HG02938 (cell line): ENCODE measurements around the gene NUP43.
"Not testable (repeated sequence)": the region's sequence is repeated elsewhere in the genome, so short reads cannot be mapped to it uniquely, and the experiment has no call there.

ENCODE experiments used
- ATAC-seq: cut with Tn5 transposase; IDR thresholded peaks from one replicate; pipeline ENCODE4 v1.9.1; 2021; ENCODE audit warnings: mild to moderate bottlenecking, moderate library complexity; ENCODE audit not compliant: unreplicated experiment

Gene NUP43

GRCh38 chr6:149749594-149750135, 3.3 kb upstream of the NUP43 start, which contains the start of gene PCMT1:
Gene PCMT1, plus strand, starts transcription at chr6:149749741. Its CDS starts 161 bp downstream, at chr6:149749902.
- ATAC-seq, result peak; percentile 72

GRCh38 chr6:149749082-149749593, 2.8 kb upstream of the NUP43 start:
- not testable (repeated sequence) for ATAC-seq

- ATAC-seq, result not testable (repeated sequence)
Observed at GRCh38 chr6:149745252-149745651, 1.1 kb downstream of the NUP43 start.

DNA sequence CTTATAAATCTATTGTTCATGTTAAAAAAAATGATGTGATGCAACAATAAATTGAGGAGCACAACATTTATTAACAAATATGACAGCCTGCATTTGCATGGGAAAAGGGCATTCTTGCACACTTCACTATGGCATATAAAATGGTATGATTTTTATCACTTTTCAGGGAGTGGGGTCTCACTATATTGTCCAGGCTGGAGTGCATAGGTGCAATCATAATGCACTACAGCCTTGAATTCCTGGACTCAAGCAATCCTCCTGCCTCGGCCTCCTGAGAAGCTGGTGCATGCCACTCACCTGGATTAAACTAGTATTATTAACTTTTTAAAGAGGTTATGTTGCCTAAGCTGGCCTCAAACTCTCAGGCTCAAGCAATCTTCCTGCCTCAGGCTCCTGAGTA, 11.4 kb downstream of the NUP43 start:
- no peak for ATAC-seq

- no peak for ATAC-seq
Observed at GRCh38 chr6:149733089-149733720, 13.1 kb downstream of the NUP43 start.

GRCh38 chr6:149729824-149730223, 16.5 kb downstream of the NUP43 start:
- no peak for ATAC-seq

GRCh38 chr6:149728499-149729234, 17.7 kb downstream of the NUP43 start:
- no peak for ATAC-seq

- no peak for ATAC-seq
Observed at GRCh38 chr6:149727793-149728498, 18.4 kb downstream of the NUP43 start.

GRCh38 chr6:149725785-149726184, 20.5 kb downstream of the NUP43 start:
- ATAC-seq, result no peak

DNA sequence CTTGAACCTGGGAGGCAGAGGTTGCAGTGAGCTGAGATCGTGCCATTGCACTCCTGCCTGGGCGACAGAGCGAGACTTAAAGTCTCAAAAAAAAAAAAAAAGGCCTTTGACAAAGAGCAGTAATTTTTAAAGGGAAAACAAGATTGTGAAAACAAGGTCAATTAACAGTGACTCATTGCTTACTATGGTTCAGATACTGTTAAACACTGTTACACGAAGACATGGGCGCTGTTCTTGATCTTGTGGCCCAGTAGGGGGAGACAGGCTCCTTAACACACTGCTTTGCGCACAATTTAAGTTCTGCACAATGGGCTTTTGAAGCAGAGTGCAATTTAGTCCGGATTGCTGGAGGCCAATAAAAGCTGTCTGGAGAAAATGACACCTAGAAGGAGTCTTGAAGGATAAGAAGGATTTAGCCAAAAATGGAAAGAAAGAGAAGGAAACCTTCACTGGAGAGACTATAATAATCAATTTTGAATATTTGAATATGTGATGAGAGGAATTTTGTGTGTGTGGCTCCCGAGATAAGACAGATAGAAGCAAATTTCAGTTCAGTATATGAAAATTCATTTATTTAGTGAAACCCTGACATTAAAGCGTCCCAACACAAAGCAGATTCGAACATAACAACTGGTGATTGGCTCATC, 22.4 kb downstream of the NUP43 start:
- ATAC-seq, result peak; percentile 64

DNA sequence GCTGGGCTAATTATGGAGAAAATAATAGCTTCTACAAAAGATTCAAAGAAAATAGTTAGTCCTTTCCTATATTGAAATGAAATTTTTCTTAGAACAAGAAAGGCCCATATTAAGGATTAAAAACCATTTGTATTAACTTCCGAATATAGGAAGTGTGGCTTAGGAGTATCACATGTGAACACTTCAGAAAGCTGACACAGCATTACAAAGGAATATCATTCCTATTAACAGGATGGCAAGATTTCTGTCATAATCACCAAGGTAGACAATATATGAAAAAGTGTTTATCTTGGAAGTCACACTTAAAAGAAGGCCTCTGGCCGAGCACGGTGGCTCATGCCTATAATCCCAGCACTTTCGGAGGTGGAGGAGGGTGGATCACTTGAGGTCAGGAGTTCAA, 23.1 kb downstream of the NUP43 start:
- no peak for ATAC-seq

GRCh38 chr6:149719531-149719930, 26.8 kb downstream of the NUP43 start:
- no peak for ATAC-seq

DNA sequence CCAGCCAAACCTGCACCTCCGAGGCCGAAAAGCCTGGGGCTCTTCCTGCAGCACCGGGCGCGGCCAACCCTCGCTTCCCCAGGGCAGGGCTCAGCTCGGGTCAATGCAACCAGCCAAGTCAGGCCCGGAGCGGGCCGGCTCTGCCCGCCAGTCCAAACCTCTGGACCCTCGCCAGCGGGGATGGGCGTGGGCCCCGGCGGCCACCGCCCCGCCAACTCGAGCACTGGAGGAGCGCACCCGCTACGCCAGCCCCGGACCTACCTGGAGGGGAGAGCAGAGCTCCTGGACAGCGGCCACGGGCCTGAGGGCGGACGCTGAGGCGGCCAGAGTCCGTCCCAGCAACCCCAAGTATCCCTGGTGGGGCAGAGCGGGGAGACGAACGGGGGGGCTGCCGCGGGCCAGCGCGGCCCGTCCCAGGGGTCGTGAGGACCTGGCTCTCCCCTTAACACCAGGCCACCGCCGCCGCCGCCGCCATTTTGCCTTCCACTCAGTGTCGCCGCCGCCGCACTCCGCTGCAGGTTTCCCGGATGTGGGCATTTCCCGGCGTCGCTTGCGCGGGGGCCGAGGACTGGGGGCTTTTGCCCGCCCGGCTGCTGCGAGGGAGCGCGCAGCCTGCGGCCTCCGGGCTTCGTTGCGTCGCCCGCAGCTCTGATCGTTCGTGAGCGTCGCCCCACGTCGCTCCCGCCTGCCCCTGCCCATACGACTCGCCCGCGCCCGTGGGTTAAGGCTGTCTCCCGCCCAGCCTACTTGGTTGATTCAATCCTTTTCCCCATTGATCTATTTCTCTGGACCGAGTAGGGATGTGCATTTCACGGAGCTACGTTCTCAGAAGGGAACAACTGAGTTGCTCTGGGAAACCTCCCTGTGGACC, 28.5 kb downstream of the NUP43 start, which contains the start of gene LATS1:
Gene LATS1, minus strand, starts transcription at position 514 of the 871 bp plus-strand sequence. CDS start 15,975 bp downstream, outside the sequence.
- ATAC-seq, result peak; percentile 78

DNA sequence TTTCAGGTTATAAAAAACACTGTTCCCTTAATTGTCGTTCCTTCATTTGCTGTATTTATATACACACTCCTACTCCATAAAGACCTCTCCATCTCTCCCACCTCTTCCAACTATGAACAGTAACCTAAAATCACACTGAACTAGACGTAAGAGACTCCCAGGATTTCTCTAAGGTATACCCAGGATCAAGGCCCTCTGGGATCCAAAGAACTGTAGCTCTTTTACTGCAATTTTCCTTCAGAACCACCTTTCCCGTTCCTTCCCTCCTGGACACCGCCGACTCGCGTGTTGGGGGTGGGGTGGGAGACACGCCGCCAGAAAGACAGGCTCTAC, 29.1 kb downstream of the NUP43 start:
- ATAC-seq, result no peak

DNA sequence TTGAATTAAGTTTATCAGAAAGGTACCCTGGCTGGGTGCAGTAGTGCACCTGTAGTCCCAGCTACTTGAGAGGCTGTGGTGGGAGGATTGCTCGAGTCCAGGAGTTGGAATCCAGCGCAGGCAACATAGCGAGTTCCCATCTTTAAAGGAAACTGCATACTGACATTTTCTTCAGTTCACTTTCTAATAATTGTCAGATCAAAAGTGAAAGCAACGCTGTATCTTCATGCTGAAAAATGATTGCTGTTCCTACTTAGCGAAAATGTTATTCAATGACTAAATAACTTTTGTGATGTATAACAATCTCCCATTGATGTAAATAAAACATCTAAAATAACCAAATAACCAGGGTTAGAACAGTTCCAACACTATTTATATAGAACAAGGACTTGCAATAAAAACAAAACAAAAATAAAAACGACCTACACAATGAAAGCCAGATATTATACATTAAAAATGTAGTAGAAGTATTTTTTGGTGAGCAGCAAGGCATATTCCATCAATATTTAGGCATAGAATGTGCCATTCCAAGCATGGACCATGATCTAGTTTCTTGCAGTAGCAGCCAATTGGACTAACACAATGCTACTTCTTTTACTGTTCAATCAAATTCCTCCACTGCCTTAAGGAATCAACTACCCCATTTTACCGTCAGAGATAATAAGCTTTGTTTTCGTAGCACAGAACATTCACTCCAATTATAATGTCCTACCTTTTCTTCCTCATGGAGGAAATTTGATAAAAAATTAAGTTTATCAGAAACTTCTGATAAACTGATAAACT, 30.0 kb downstream of the NUP43 start:
- ATAC-seq, result no peak

DNA sequence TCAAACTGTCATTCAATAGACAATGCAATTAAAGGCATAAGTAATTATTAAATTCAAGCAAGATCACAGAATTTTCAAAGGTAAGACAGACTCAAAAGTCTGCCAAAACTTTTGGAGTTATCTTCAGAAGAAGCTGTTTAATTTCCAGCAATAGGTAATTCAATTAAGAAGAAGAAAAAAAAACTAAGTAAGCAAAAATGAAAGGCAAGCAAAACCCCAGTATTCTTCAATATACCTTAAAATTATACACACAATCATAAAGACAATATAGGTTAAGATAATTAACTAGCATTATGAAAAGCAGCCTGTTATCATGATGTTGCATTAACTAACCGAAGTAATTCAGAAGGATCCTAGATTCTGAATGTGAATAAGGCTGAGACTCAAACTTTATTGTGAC, 31.9 kb downstream of the NUP43 start:
- ATAC-seq, result no peak

DNA sequence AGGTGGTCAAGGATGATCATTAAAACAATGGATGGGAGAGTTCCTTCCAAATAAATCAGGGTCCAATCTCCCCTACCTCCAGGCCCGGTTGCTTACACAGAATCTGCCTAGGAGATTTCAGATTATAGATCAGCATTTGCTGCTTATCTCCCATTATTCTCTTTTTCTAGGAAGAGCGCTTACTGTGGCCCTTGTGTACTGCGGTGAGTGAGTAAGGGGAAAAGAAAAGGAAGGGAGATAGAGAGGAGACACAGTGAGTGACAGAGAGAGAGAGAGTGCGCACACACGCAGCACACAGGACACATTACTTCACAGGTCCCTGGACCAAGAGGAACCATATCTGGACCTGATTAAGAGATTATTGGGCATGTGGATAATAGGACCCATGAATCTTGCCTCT, 34.6 kb downstream of the NUP43 start:
- no peak for ATAC-seq

- no peak for ATAC-seq
Observed at GRCh38 chr6:149701714-149702113, 44.6 kb downstream of the NUP43 start.

DNA sequence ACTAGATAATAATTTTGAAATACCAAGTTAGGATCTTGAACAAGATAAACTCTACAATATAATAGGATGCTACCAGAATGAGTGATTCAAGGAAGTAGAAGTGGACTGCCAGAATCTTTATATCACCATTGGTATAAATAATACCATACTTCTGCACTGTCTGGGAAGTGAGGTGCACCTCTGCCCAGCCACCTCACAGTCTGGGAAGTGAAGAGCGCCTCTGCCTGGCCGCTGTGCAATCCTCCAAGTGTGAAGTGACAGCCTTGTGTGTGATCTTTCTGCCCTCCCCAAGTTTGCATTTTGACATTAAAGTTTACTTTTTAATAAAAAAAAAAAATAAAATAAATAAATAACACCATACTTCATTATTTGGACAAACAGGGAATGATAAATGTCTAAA, 47.2 kb downstream of the NUP43 start:
- ATAC-seq, result no peak
